ENCODE results near the gene BRD3OS.

BRD3OS gene

GRCh38 chr9:134004881-134005280 is 20.4 kb upstream of the BRD3OS start:
- DNase-seq (ENCODE audit: low spot score): no peak

- no peak for DNase-seq (ENCODE audit: low spot score)
Measured at GRCh38 chr9:134005381-134005780, 19.9 kb upstream of the BRD3OS start.

- DNase-seq (ENCODE audit: low spot score): no peak
Measured at GRCh38 chr9:134007150-134007549, 18.1 kb upstream of the BRD3OS start.

- no peak for DNase-seq (ENCODE audit: low spot score)
Measured at GRCh38 chr9:134007571-134007970, 17.7 kb upstream of the BRD3OS start.

GRCh38 chr9:134010310-134011173 is 14.7 kb upstream of the BRD3OS start:
- no peak for DNase-seq (ENCODE audit: low spot score)

GRCh38 chr9:134011401-134011800 is 13.9 kb upstream of the BRD3OS start:
- DNase-seq (ENCODE audit: low spot score): no peak

- no peak for DNase-seq (ENCODE audit: low spot score)
Measured at GRCh38 chr9:134014946-134015345, 10.3 kb upstream of the BRD3OS start.

- DNase-seq (ENCODE audit: low spot score): no peak
Measured at GRCh38 chr9:134024214-134024792, 978 bp upstream of the BRD3OS start.

- peak; percentile 69 for DNase-seq (ENCODE audit: low spot score)
Measured at GRCh38 chr9:134025606-134026541, 593 bp downstream of the BRD3OS start.

GRCh38 chr9:134026581-134026980 is 1.3 kb downstream of the BRD3OS start:
- DNase-seq (ENCODE audit: low spot score): no peak

- no peak for DNase-seq (ENCODE audit: low spot score)
Measured at GRCh38 chr9:134026981-134027380, 1.7 kb downstream of the BRD3OS start.

GRCh38 chr9:134027561-134027960 is 2.3 kb downstream of the BRD3OS start:
- DNase-seq (ENCODE audit: low spot score): no peak

GRCh38 chr9:134028076-134028475 is 2.8 kb downstream of the BRD3OS start:
- no peak for DNase-seq (ENCODE audit: low spot score)

- DNase-seq (ENCODE audit: low spot score): no peak
Measured at GRCh38 chr9:134028575-134029247, 3.4 kb downstream of the BRD3OS start.

GRCh38 chr9:134029248-134030226 is 4.3 kb downstream of the BRD3OS start:
- DNase-seq (ENCODE audit: low spot score): no peak

- no peak for DNase-seq (ENCODE audit: low spot score)
Measured at GRCh38 chr9:134030821-134031470, 5.7 kb downstream of the BRD3OS start.

- no peak for DNase-seq (ENCODE audit: low spot score)
Measured at GRCh38 chr9:134031783-134032182, 6.5 kb downstream of the BRD3OS start.

- no peak for DNase-seq (ENCODE audit: low spot score)
Measured at GRCh38 chr9:134032456-134033222, 7.4 kb downstream of the BRD3OS start.

- no peak for DNase-seq (ENCODE audit: low spot score)
Measured at GRCh38 chr9:134033516-134034214, 8.4 kb downstream of the BRD3OS start.
